H9 (cell line): ENCODE results near the gene KLF13. TPM values are rescaled to one million over a fixed set of nuclear protein-coding genes. Genes with fewer than 3 reads are reported as not detected.

Experiments
- DNase-seq: peaks from one replicate; pipeline ENCODE4 v3.0.0-alpha.2; 2017
- H2AFZ ChIP-seq: one replicate; pipeline ENCODE4 v1.6.1; 2013; ENCODE audit warnings: mild to moderate bottlenecking, low read length, control low read depth, moderate library complexity
- H2AK5ac ChIP-seq: 2 replicates; pipeline ENCODE4 v1.6.1; 2013; ENCODE audit warnings: low read length, control low read depth, mixed read lengths; ENCODE audit not compliant: insufficient read length
- H2BK120ac ChIP-seq: one replicate; pipeline ENCODE4 v1.6.1; 2013; ENCODE audit warnings: low read depth, mild to moderate bottlenecking, low read length, control low read depth, inconsistent platforms; ENCODE audit not compliant: poor library complexity, severe bottlenecking
- H2BK12ac ChIP-seq: 2 replicates; pipeline ENCODE4 v1.6.1; 2013; ENCODE audit warnings: low read length, control low read depth, mixed read lengths, low read depth; ENCODE audit not compliant: insufficient read length
- H2BK15ac ChIP-seq: 2 replicates; pipeline ENCODE4 v1.6.1; 2013; ENCODE audit warnings: low read depth, low read length, control low read depth
- H2BK20ac ChIP-seq: one replicate; pipeline ENCODE4 v1.6.1; 2013; ENCODE audit warnings: low read depth, mild to moderate bottlenecking, low read length, control low read depth, inconsistent platforms; ENCODE audit not compliant: poor library complexity, severe bottlenecking
- H2BK5ac ChIP-seq: 2 replicates; pipeline ENCODE4 v1.6.1; 2013; ENCODE audit warnings: low read length, control low read depth, mixed read lengths; ENCODE audit not compliant: insufficient read length
- H3K14ac ChIP-seq: 2 replicates; pipeline ENCODE4 v1.6.1; 2013; ENCODE audit warnings: low read length, control low read depth; ENCODE audit not compliant: insufficient read depth
- H3K18ac ChIP-seq: 2 replicates; pipeline ENCODE4 v1.6.1; 2013; ENCODE audit warnings: low read depth, mild to moderate bottlenecking, mixed read lengths, low read length, control low read depth; ENCODE audit not compliant: insufficient read length
- H3K23ac ChIP-seq: 2 replicates; pipeline ENCODE4 v1.6.1; 2013; ENCODE audit warnings: low read length, control low read depth, mixed read lengths, low read depth; ENCODE audit not compliant: insufficient read length
- H3K23me2 ChIP-seq: 2 replicates; pipeline ENCODE4 v1.6.1; 2013; ENCODE audit warnings: low read depth, mild to moderate bottlenecking, mixed read lengths, low read length, control low read depth; ENCODE audit not compliant: insufficient read length, poor library complexity, severe bottlenecking
- H3K27ac ChIP-seq: 2 replicates; pipeline ENCODE4 v1.5.1; 2013; ENCODE audit warnings: low read length, control low read depth, mixed read lengths, low read depth; ENCODE audit not compliant: insufficient read length
- H3K27me3 ChIP-seq: 2 replicates; pipeline ENCODE4 v1.6.1; 2013; ENCODE audit warnings: low read length, control low read depth, inconsistent platforms; ENCODE audit not compliant: insufficient read depth
- H3K4ac ChIP-seq: 2 replicates; pipeline ENCODE4 v1.6.1; 2013; ENCODE audit warnings: low read depth, mild to moderate bottlenecking, control low read depth, inconsistent platforms, low read length, moderate library complexity
- H3K4me1 ChIP-seq: 2 replicates; pipeline ENCODE4 v1.6.1; 2013; ENCODE audit warnings: low read length, control low read depth, inconsistent platforms; ENCODE audit not compliant: insufficient read depth
- H3K4me2 ChIP-seq: 2 replicates; pipeline ENCODE4 v1.6.1; 2013; ENCODE audit warnings: low read length, control low read depth, mixed read lengths; ENCODE audit not compliant: insufficient read length, insufficient read depth
- H3K56ac ChIP-seq: 2 replicates; pipeline ENCODE4 v1.6.1; 2013; ENCODE audit warnings: low read depth, mild to moderate bottlenecking, mixed read lengths, low read length, control low read depth; ENCODE audit not compliant: insufficient read length
- H3K79me1 ChIP-seq: 2 replicates; pipeline ENCODE4 v1.6.1; 2013; ENCODE audit warnings: low read depth, mild to moderate bottlenecking, moderate library complexity, low read length, control low read depth, inconsistent platforms; ENCODE audit not compliant: insufficient read depth, poor library complexity, severe bottlenecking
- H3K79me2 ChIP-seq: 2 replicates; pipeline ENCODE4 v1.6.1; 2013; ENCODE audit warnings: low read length, control low read depth, inconsistent platforms; ENCODE audit not compliant: insufficient read depth
- H3K9ac ChIP-seq: 2 replicates; pipeline ENCODE4 v1.6.1; 2013; ENCODE audit warnings: low read length, control low read depth, mixed read lengths; ENCODE audit not compliant: insufficient read length; ENCODE audit errors: extremely low read depth
- H3K9me3 ChIP-seq: one replicate; pipeline ENCODE4 v1.6.1; 2013; ENCODE audit warnings: low read depth, low read length, inconsistent platforms; ENCODE audit not compliant: control insufficient read depth
- H3T11ph ChIP-seq: one replicate; pipeline ENCODE4 v1.6.1; 2013; ENCODE audit warnings: mild to moderate bottlenecking, low read length, control low read depth, inconsistent platforms
- H4K20me1 ChIP-seq: one replicate; pipeline ENCODE4 v1.6.1; 2013; ENCODE audit not compliant: control insufficient read depth, insufficient read length, insufficient read depth
- H4K5ac ChIP-seq: 2 replicates; pipeline ENCODE4 v1.6.1; 2013; ENCODE audit warnings: low read depth, mild to moderate bottlenecking, mixed read lengths, low read length, control low read depth; ENCODE audit not compliant: insufficient read length
- H4K8ac ChIP-seq: replicated peaks from 2 replicates; pipeline ENCODE4 v1.6.1; 2013; ENCODE audit warnings: low read length, control low read depth, mixed read lengths, low read depth; ENCODE audit not compliant: insufficient read length
- H4K91ac ChIP-seq: 2 replicates; pipeline ENCODE4 v1.6.1; 2013; ENCODE audit warnings: low read depth, mild to moderate bottlenecking, moderate library complexity, mixed read lengths, low read length, control low read depth; ENCODE audit not compliant: insufficient read length
- H3K27ac Mint-ChIP-seq, 3 experiments: 2 replicates in 2 of 3; 3 replicates in 1 of 3; pipeline ENCODE4 v1.8.0; 2020 to 2021; ENCODE audit warnings: mixed read lengths in 3 of 3, mild to moderate bottlenecking in 1 of 3, moderate library complexity in 1 of 3
- H3K27me3 Mint-ChIP-seq: 2 replicates; pipeline ENCODE4 v1.8.0; 2021; ENCODE audit warnings: low read depth, mild to moderate bottlenecking, moderate library complexity, mixed read lengths
- H3K36me3 Mint-ChIP-seq, 3 experiments: 2 replicates in 2 of 3; 3 replicates in 1 of 3; pipeline ENCODE4 v1.8.0; 2020 to 2021; ENCODE audit warnings: low read depth in 3 of 3, mixed read lengths in 3 of 3; ENCODE audit not compliant: insufficient read depth in 1 of 3
- H3K4me1 Mint-ChIP-seq, 2 experiments: 2 replicates each; pipeline ENCODE4 v1.8.0; 2020; ENCODE audit warnings: mixed read lengths in 2 of 2
- H3K4me3 Mint-ChIP-seq, 2 experiments: 2 replicates in 1 of 2; 3 replicates in 1 of 2; pipeline ENCODE4 v1.8.0; 2020 to 2021; ENCODE audit warnings: mild to moderate bottlenecking in 2 of 2, mixed read lengths in 2 of 2, moderate library complexity in 1 of 2
- H3K9me3 Mint-ChIP-seq, 2 experiments: 2 replicates in 1 of 2; 3 replicates in 1 of 2; pipeline ENCODE4 v1.8.0; 2020; ENCODE audit warnings: mild to moderate bottlenecking in 2 of 2, mixed read lengths in 2 of 2, moderate library complexity in 1 of 2
- CTCF ChIP-seq: fragments of 200-600 bp; sonication (generic); conservative IDR thresholded peaks from 3 replicates; pipeline ENCODE4 v1.8.0; 2021; ENCODE audit warnings: antibody characterized with exemption, mild to moderate bottlenecking
- whole genome bisulfite sequencing: extraction: QIAGEN DNeasy Blood & Tissue Kit; methylation state at CpG from one replicate; pipeline ENCODE4 v1.1.7; 2013; ENCODE audit warnings: missing lambda C conversion rate, low lambda C conversion rate, mixed read lengths; ENCODE audit not compliant: insufficient read length; ENCODE audit errors: extremely low coverage; 5-methylcytosine and 5-hydroxymethylcytosine counted together
- total RNA-seq: library from RNA; stranded (reverse); gene quantifications from 2 replicates; pipeline ENCODE4 v1.2.1, GENCODE V29; 2021

KLF13 gene
- total RNA-seq, 1 experiment from 2014 or later: 33.4 TPM

GRCh38 chr15:31376511-31376910 lies 49.9 kb downstream of the KLF13 start:
- H3K27ac Mint-ChIP-seq: peak overlapping the region in 2 of 3 experiments; percentile 53 to 71; a peak in 4 of 7 replicates
- H3K9me3 Mint-ChIP-seq: peaks cover 4% of the 10 kb centered on the region in 2 experiments; a peak in 3 of 5 replicates

More at GRCh38 chr15:31376511-31376910, 49.9 kb downstream of the KLF13 start:
- Histone ChIP-seq H3K4me2 (no peak overlapping the region), H3K56ac (no peak overlapping the region), H3K14ac (no peak overlapping the region), H2BK20ac (no peak overlapping the region), H3K18ac (no peak overlapping the region), H4K8ac (no peak overlapping the region), H3K79me2 (no peaks in the 10 kb centered on the region; the same call in 1 of the 2 replicates), H3T11ph (no peak overlapping the region), H3K79me1 (no peaks in the 10 kb centered on the region), H2AFZ (no peak overlapping the region), H4K91ac (no peak overlapping the region), H3K9me3 (no peaks in the 10 kb centered on the region), H3K23ac (no peak overlapping the region), H2BK120ac (no peak overlapping the region), H3K4me1 (no peaks in the 10 kb centered on the region; the same call in 1 of the 2 replicates), H2AK5ac (no peak overlapping the region), H2BK15ac (no peak overlapping the region), H3K4ac (no peak overlapping the region), H4K5ac (no peak overlapping the region), H2BK5ac (no peak overlapping the region), H2BK12ac (no peak overlapping the region), H4K20me1 (no peaks in the 10 kb centered on the region), H3K27ac (no peak overlapping the region), H3K23me2 (no peaks in the 10 kb centered on the region), H3K27me3 (no peaks in the 10 kb centered on the region), H3K9ac (no peak overlapping the region)
- Mint-ChIP-seq H3K27me3 (no peaks in the 10 kb centered on the region), H3K36me3 (peaks cover 14 to 39% (median 33%) of the 10 kb centered on the region in 3 experiments), H3K4me1 (peaks cover 24 to 25% of the 10 kb centered on the region in 2 experiments), H3K4me3 (no peak overlapping the region)
- DNase-seq: no peak
- WGBS: no CpG with 5 or more reads among the region's 11 CpGs
- no peak for TF ChIP-seq CTCF
